HG03378 (cell line): ENCODE results near the gene RFPL3.
"Not testable (repeated sequence)": the region's sequence is repeated elsewhere in the genome, so short reads cannot be mapped to it uniquely, and the experiment has no call there.

Source experiments
- ATAC-seq: cut with Tn5 transposase; IDR thresholded peaks from one replicate; pipeline ENCODE4 v1.9.1; 2021; ENCODE audit warnings: mild to moderate bottlenecking, moderate library complexity; ENCODE audit not compliant: unreplicated experiment

Gene RFPL3

DNA sequence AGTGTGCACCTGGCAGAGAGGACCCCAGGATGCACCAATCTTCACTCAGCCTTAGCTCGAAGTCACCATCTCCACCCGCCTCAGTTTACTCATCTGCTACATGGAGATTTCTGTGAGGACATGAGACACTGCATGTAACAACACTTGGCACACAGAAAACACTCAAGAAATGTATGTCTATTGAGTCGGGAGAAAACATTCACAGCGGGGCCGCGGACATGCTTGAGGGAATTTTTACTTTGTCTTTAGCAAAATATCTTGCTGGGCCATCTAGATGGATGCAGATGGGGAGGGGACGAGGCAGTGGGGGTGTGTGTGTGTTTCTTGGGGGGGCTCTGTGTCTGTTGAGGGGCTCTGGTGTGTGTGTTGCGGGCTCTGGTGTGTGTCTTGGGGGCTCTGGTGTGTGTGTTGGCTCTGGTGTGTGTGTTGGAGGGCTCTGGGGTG is 28.4 kb upstream of the RFPL3 start:
- no peak for ATAC-seq

GRCh38 chr22:32331236-32331917 is 26.3 kb upstream of the RFPL3 start:
- ATAC-seq = no peak

DNA sequence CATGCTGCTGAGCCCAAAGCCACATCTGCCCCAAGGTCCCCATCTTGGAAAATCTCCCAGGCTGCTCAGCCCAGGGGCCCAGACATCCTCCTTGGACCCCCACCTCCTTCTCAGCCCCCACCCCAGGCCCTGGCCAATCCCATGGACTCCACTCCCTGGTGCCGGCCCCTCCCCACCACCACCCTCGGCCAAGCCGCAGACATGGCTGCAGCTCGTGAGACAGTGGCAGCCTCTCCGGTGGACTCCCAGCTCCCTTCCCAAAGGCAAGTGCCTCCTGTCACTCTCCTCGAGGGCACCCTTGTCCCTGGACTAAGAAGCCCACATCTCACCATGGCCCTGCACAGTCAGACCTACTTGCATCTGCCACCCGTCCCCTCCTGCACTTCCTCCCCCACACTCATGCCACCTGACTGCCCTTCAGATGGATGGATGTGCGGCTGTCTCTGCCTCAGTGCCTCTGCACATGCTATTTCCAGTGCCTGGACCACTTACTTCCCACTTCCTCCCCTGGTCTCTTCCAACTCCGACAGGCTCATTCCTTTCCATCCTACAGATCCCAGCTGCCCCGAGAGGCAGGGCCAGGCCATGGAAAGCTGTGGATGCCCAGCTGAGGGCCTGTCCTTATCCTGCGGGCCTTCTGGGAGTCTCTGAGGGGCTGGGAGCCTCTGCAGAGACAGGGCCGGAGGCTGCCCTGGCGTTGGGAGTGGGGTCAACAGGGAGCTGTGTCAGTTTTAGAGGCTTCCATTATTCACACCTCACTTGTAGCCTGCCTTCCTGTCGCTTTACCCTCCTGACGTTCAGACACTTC is 25.5 kb upstream of the RFPL3 start:
- ATAC-seq = no peak

GRCh38 chr22:32333141-32333768 is 24.4 kb upstream of the RFPL3 start:
- ATAC-seq = no peak

GRCh38 chr22:32333769-32334659 is 23.7 kb upstream of the RFPL3 start:
- no peak for ATAC-seq

DNA sequence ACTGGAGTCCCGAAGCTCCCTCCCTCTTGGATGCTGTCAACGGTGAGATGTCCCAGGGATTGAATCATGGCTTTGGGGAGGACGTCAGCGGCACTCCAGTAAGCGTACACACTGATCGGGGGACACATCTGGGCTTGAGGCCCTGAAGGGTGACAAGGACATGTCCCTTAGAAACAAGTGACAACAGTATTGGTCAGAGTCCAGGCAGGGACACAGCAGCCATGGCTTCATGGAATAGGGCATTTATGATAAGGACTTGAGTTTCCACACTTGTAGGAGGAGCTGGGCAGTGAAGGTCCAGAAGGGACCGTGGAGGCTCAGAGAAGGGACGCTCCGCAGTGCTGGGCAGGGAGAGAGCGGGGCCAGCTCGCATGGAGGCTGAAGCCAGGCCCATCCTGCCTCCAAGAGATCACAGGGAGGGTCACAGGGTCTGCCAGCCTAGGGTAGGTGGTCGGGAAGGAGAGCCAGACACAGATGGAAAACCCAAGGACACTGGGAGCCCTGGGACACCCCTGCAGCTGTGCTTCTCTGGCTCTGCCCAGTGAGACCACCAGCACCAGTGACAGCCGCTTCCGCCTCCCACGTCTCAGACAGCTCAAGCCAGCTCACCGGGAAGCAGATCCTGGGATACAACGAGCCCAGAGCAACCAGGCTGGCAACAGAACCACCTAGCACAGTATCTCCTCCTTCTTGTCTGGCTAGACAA is 22.9 kb upstream of the RFPL3 start:
- no peak for ATAC-seq

DNA sequence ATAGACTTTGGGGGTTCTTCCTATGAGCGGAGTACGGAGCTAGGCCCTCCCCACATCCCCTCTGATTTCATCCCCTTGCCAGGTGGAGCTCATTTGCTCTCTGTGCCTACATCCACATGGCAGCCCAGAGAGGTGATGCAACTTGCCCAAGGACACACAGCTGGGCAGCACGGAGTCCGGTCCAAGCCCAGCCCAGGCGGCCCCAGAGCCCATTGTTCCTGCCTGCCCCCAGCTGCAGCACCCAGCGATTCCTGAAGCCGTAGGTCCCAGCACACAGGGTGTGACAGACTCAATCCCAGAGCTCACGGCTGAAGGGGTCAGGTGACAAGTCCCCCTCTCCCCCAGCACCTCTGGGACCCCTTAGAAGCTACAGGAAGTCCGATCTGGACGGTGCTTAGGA is 22.2 kb upstream of the RFPL3 start:
- ATAC-seq = no peak

- no peak for ATAC-seq
These were observed 21.5 kb upstream of the RFPL3 start for GRCh38 chr22:32336121-32336603.

DNA sequence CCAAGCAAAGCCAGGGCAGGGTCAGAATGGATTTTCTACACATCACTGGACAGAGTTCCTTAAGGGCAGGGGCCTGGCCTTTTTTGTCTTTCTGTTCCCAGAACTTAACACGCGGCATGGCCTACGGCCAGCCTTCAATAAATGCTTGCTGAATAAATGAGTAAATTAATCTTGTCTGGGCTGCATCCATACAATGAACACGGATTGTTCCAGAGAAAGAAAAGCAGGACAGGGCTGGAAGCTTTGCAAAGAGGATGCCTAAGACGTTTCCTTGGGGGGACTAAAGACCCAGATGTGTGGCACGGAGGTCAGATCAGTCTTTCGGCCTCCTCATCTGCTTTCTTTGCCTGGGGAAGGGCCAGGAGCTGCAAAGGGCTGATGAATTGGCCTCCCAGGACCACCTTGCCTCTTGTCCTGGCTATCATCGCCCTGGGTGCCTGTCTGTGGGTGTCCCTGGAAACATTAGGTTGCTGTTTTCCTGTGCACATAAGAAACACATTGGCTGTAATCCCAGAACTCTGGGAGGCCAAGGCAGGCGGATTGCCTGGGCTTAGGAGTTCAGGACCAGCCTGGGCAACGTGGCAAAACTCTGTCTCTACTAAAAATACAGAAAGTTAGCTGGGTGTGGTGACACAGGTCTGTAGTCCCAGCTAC is 20.8 kb upstream of the RFPL3 start:
- ATAC-seq = no peak

DNA sequence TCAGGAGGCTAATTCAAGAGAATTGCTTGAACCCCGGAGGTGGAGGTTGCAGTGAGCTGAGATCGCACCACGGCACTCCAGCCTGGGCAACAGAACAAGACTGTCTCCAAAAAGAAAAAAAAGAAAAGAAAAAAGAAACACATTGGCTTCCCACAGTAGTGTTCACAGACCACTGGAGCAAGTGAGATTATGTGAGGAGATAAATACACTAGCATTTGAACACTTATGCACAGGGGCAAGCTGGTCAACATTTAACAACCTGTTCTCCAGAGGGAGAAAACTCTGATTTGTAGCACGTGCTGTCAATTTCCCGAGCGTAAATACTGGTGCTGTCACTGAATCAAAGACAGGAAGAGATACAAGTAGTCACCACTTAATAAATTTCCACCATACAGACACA is 20.2 kb upstream of the RFPL3 start:
- ATAC-seq = not testable (repeated sequence)

DNA sequence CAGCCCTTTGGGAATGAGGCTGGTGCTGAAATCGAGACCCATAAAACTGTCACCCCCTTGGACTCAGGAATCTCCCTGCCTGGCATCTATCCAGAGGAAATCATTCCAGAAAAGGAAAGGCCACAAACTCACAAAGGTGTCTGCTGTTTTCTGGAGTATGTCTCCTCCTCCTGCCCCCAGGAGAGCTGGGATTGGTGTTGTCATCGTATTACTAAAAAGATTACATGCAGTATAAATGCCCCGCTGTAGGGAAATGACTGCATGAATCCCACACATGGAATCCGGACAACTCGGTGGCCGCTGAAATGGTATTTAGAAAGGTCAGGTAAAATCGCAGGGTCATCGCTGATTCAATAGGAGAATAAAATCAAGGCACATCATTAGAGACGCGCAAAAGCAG is 18.9 kb upstream of the RFPL3 start:
- no peak for ATAC-seq

DNA sequence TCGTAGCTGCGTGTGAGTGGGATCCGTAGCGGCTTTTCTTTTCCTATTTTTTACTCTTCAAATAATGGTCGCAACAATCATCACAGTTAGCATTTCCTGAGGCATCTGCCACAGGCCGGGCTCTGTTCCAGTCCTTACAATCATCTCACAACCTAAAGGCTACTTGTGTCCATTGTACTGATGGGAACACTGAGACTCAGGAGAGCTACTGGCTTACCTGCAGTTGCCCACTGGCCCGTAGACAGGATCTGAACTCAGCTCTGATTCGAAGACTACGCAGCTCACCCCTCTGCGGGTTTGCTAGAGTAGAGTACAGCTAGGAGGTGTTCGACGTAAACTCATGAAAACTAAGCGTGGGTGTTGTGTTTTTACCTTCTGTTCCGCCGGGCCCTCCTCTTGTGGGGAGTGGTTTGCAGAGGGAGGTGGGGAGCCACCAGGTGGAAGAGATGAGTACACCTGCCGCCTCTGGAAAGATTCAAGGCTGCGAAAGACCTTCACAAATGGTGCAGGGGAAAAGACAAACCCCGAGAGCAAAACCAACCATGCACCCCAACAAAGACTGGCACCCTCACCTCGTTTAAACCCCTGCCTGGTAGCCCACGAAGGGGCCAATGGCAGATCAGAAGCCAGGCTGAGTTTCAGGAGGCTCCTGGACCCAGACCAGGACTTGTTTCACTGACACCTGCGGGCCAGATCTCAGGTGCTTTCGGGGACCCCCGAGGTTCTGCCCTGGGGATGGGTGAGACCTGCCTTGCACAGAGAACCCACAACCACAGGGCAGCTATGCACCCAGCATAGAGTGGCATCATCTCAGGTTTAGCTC is 18.3 kb upstream of the RFPL3 start:
- ATAC-seq = no peak

DNA sequence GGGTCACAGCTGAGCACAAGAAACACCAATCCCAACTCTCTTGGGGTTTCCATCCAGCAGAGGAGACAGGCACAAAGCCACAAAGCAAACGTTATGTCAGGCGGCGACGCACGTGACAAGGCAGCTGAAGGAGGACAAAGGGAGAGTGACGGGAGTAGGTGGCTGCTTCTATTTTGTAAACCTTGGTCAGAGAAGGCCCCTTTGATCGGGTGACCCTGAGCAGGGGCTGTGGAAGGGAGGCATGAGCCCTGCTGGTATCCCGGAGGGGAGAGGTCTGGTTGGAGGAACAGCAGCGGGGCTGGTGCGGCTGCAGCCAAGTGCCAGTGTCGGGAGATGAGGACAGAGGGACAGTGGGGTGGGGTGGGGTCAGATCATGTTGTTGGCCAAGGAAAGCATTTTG is 17.3 kb upstream of the RFPL3 start:
- ATAC-seq = no peak

- no peak for ATAC-seq
These were observed 16.4 kb upstream of the RFPL3 start for GRCh38 chr22:32341122-32341740.

DNA sequence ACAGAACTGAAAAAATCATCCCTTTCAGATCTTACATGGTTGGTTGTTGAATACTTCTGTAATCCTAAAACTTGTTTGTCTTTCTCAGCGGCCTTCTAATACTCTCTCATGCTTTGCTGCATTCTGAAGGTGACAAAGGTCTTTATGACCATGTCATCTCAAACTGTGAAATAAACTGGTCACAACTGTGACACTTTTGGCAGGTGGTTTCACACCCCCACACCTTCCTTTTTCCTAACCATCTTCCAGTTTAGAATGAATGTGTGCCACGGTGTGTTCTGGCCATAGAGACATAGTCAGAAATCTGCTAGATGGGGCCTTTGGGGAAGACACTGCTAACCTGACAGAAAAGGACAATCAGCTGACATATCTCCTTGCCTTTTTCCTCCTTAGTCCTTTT is 14.7 kb upstream of the RFPL3 start:
- no peak for ATAC-seq

- ATAC-seq = no peak
These were observed 13.7 kb upstream of the RFPL3 start for GRCh38 chr22:32343941-32344340.

- ATAC-seq = no peak
These were observed 9.5 kb upstream of the RFPL3 start for GRCh38 chr22:32348031-32348611.

DNA sequence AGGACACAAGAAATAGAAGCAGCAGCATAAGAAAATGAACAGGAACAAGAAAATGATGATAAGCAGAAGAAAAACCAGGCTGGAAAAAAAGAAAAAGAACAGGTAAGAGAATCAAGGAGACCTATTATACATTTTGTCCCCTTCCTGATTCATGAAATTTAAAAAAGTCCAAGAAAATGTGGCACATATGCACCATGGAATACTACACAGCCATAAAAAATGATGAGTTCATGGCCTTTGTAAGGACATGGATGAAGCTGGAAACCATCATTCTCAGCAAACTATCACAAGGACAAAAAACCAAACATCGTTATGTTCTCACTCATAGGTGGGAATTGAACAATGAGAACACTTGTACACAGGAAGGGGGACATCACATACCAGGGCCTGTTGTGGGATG is 5.8 kb upstream of the RFPL3 start:
- ATAC-seq = not testable (repeated sequence)
